A204.1 (cell line): ENCODE data around the gene YPEL5.
"Not testable (repeated sequence)": the region's sequence is repeated elsewhere in the genome, so short reads cannot be mapped to it uniquely, and the experiment has no call there.

Source experiments
- FAIRE-seq: peaks from 2 replicates; lab custom pipeline; 2012; peaks lifted over from hg19 to GRCh38; lab: Jason Lieb, UNC

Gene YPEL5

GRCh38 chr2:30139131-30139870, 7.5 kb upstream of the YPEL5 start:
- FAIRE-seq: no peak

- FAIRE-seq: no peak
Measured at GRCh38 chr2:30141136-30141535, 5.7 kb upstream of the YPEL5 start.

DNA sequence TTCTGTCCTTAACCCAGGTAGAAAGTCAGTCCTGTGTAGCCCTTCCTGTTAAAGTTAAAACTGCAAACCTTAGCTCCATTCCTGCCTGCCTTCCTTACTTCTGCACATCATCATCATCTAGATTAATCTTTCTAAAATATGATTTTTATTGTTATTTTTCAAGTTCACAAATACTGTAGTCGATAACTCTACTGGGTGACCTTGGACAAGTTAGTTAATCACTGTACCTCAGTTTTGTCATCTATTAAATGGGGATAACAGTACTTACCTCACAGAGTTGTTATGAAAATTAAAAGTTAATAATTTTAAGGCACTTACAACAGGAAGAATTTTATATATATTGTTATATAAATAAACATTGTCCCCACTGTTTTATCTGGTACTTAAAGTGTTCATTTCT, 2.5 kb upstream of the YPEL5 start:
- no peak for FAIRE-seq

DNA sequence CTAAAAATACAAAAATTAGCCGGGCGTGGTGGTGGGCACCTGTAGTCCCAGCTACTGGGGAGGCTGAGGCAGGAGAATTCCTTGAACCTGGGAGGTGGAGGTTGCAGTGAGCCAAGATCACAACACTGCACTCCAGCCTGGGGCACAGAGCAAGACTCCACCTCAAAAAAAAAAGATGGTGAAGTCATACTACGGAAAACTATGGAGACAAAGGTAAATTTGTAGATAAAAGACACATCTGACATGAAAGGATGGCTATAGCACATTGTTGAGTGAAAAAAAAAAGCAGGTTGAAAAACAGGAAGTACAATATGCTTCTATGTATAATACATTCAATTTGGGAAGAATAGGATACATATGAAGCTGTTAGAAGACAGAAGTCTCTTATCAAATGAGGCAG, 1.9 kb upstream of the YPEL5 start:
- not testable (repeated sequence) for FAIRE-seq

- no peak for FAIRE-seq
Measured at GRCh38 chr2:30145826-30146336, 926 bp upstream of the YPEL5 start.

GRCh38 chr2:30147196-30147714, 448 bp downstream of the YPEL5 start:
- no peak for FAIRE-seq

DNA sequence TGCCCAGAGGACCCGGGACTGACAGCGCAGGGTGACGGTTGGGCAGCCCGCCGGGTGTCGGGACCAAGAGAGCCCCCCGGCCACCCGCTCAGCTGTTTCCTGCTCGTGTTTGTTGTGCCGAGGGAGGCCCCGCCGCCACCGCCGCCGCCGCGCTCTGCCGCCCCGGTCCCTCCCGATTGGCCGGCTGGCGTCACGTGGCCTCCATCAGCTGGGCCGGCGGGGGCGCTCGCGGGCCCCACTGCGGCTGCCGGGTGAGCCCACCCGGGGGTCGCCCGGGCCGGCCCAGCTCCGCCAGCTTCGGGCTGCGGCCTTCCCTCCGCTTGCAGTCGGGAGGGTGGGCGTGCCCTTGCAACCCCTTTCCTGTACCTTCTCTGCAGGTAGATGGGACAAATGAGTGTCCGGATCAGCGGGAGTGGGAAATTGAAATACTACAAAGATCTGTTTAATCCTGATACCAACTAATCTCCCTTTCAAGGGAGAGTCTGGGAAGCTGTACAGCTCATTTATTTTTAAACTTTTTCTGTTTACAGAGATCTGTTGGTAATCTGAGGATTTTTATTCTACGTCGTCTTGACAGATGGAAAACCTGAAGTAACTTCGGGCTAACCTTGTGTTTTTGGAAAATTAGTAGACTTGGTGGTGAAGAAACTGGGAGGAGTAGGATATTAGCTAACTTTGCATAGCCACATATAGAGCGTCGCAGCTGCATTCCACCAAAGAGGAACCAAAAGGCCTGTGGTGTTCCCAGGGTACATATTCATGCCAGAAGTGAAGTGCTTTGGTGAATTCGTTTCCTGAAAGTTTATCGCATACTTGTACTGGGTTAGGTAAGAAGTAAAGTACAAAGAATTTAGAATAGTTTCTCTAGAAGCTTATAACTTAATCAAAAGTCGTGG, 1.2 kb downstream of the YPEL5 start:
- no peak for FAIRE-seq

- no peak for FAIRE-seq
Measured at GRCh38 chr2:30148850-30149249, 2.0 kb downstream of the YPEL5 start.

- no peak for FAIRE-seq
Measured at GRCh38 chr2:30149513-30149912, 2.7 kb downstream of the YPEL5 start.

DNA sequence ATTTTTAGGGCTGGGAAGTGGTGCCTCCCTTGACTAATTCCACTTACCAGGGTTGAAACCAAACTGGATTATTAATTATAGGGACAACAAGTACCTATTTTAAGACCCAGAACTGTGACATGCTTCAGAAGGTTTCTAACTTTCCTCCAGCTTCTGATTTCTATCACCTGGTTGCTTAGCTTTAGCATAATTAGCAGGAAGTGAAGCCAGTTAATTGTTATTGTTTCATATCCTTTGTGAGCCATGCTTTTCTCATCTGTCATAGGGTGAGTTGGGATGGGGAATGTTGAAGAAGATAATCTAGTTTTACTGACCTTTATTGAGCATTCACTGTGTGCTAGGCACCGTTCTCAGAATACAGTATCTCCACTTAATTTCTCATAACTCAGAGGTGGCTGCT, 3.2 kb downstream of the YPEL5 start:
- no peak for FAIRE-seq

DNA sequence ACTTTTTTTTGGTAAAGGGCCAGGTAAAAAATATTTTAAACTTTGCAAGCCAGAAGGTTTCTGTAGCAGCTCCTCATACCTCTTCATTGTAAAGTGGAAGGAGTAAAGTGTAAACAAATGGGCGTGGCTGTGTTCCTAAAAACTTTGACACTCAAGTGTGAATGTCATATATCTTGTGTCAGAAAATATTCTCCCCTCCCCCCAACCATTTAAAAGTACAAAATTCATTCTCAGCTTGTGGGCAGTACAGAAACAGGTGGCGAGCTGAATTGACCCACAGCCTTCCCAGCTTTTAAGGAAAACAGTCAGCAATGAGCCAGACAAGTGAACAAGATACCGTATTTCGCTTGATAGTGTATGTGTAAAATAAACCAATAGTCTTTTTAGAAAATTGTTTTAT, 4.0 kb downstream of the YPEL5 start:
- no peak for FAIRE-seq

DNA sequence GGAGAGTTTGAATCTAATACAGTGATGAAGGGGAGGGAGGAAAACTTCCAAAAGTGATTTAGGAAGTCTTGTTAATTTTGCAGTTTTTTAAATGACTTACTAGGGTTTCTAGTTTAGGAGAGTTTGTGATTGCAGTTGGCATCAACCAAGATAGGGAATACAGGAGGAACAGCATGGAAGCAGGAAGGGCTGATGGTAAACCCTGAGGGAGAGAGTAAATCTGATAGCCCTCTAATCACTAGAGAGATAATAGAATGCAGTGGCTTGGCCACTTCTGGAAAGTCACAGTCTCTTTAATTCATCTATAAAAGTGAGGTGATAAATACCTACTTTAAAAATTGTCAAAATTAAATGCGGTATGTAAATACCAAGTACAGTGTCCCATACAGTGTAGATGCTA, 5.6 kb downstream of the YPEL5 start:
- no peak for FAIRE-seq

- no peak for FAIRE-seq
Measured at GRCh38 chr2:30155202-30155601, 8.4 kb downstream of the YPEL5 start.

DNA sequence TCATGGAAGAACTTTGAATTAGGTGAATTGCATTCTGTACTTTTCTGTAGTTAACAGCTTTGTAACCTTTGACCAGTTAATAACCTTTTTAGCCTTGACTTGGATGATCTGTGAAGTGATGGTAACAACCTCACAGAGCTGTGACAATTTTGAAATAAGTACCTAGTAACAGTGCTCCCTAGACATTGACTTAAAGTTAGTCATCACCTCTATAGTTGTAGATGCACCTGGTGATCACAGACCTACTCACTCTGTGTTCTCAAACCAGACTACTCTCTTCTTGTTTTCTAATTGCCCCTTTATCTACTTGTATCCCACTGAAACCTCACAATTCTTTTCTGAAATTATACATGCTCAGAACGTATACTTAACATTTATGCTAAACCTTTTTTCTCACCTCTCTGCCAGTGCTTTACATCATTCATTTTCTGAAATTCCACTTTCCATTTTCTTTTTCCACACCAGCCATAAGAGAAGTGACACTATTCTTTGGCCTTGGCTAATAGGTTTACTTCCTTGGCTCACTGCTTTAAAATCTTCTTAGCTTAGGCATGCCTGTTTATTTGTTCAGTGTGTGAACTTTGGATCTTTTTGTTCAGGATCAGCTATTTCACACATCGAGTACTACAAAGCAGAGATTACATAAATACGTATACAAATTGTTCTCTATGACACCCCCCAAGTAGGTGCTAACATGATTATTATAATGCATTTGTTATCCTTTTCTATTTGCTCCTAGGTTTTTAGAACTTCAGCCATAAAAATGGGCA, 9.3 kb downstream of the YPEL5 start:
- FAIRE-seq: no peak

GRCh38 chr2:30157616-30158015, 10.8 kb downstream of the YPEL5 start:
- FAIRE-seq: no peak

DNA sequence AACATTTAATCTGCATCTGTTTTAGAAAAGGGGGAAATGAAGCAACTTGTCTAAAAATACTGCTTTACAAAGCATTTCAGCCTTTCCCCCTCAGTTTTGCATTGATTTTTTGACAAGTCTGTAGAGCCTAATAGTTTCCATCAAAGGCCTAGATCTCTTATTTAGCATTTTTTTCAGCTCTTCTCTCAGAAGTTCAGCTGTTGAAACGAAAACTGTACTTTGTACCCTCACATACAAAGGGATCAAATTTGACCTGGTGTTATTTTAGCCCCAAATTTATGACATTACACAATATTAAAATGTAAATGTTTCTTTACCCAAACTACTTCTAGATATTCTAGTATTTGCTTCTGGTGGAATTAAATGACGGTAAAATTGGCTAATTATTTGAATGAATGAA, 13.0 kb downstream of the YPEL5 start:
- no peak for FAIRE-seq

DNA sequence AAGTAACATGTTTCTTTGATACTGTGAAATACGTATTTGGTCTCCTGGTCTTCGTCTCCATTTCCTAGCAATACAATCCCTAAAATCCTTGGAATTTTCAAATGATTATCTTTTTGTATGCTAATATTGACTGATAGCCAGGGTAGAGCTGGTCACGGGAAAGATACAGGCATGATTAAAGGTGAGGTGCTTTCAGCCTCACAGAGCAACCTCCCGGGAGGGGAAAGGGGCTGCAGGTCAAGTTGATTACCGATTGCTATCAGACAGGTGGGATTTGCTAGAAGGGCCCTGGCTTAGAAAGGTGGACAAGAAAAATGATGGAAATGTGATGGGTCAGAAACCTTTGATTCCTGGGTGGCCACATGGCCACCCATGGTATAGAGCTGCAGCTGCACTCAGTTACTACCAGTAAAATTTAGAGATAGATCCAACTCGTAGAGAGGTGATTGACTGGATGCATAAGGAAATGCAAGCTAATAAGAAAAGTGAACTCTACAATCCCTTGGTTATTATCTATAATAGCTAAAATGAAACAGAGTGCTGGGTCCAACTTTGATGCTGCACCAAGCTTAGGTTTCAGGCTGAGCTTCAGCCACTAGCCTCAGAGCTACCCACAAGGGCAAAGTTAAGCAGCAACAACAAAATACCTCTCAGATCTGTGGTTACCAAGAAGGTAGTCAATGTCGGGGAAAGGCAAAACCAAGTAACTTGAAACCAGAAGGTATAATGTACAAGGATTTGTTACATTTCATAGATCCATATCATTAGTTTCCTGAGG, 15.3 kb downstream of the YPEL5 start:
- FAIRE-seq: no peak

DNA sequence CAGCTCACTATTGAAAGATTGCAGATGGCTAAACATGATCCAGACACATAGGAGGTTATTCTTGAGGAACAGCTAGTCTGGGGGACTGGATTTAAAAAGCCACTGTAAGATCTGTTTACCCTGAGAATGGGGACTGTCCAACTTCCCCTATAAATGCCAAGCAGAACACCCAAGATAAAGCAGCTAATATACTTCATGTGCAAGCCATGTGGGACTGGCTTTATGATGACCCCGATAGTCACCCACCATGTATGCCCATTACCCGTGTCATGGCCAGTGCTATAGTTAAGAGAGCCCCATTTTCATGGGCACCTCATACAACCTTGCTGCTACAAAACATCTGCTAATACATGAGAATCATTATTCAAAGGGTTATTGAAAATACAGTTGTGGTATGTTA, 16.0 kb downstream of the YPEL5 start:
- no peak for FAIRE-seq

DNA sequence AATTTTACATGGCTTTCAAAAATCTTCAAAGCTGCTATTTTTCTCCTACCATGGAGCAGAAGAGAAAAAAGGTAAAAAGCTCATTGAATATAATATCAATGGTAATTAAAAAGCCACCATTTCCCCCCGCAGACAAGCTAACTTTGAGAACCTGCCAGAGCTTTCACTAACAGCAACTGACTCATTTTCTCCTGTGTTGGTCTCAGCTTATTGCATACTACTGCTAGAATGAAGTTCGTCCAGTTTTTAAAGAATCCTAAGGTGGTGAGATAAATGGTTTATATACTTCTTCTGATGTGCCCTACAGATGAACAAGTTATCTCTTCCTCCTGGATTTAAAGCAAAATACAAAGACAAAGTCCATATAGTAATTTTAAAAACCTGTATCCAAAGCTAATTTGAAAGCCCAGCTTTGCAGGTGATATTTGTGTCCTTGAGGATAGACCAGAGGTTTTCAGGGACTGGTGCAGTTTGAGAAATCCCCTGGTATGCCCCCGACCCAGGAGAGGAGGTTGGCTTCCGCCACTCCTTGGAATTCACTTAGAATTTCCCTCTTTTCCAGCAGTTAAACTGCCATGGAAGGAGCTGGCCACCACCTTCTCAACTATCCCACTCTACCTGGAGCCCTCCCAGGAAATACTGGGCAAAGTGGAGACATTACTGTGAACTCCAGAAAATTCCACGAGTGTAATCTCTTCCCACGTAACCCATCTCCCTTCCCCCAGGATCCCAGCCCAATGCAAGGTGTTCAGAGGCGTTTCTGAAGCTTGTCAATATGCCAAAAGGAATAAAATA, 17.5 kb downstream of the YPEL5 start:
- no peak for FAIRE-seq

- peak; percentile 98 for FAIRE-seq
Measured at GRCh38 chr2:30165050-30165520, 18.3 kb downstream of the YPEL5 start.

DNA sequence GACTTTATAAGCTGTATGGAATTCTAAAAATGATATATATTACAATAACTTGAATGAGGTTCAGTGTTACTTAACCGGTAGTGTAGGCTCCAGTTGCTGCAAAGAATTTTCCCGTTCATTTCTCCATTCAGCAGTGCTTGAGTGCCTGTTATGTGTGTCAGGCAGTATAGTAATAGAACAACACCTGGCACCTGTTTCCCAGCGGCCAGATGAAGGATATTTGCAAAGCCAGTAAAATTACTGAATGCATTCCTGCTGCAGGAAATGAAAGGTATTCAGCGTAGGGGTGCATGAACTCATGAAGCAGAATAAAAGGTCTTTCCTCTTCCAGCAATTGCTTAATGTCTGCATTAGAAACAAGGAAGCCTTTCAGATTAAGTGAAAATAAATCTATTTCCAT, 18.8 kb downstream of the YPEL5 start:
- FAIRE-seq: no peak
